GM21529 (cell line): ENCODE results near the gene AK8.

Source experiments
- ATAC-seq: cut with Tn5 transposase; IDR thresholded peaks from one replicate; pipeline ENCODE4 v1.9.1; 2021; ENCODE audit not compliant: unreplicated experiment

AK8 gene

GRCh38 chr9:132800038-132800648 is 77.9 kb downstream of the AK8 start:
- no peak for ATAC-seq

DNA sequence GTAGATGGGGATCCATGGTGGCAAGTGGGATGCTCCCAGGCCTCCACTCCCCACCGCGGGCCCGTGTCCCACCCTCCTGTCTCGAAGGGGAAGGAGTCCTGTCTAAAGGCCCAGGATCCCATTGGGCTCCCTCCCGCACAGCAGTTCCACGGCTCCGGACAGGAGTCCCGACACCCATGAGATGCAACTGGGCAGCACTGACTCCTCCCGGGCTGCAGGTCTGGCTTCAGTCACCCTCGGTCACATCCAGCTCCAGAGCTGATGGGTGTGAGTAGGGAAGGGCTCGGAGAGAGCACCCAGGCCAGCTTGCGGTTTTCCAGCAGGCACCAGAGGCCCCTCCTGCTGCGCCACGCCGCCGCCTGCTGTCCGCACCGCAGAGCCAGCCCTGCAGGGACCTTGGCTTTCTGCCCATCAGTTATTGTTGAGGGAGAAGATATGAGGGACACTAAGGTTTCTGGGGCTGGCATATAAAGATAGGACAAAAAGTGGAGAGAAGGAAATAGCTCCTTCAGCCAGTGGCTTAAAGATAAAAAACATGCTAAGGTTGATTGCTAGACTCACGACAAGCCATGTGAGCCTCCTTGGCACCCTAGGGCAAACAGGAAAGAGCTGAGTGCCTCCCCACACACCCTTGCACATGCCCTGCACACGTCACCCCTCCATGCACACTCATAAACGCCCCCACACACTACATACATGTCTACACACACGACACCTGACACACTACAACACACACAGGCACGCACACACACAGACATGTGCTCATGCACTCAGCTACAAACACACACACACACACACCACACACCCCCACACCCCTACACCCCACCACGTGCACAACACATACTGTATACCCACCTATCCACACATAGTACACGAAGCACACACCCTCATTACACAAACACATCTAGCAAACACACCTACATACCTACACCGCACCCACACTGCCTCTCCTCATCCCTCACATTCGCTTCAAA is 79.0 kb downstream of the AK8 start:
- no peak for ATAC-seq

GRCh38 chr9:132797861-132798659 is 80.0 kb downstream of the AK8 start:
- no peak for ATAC-seq

DNA sequence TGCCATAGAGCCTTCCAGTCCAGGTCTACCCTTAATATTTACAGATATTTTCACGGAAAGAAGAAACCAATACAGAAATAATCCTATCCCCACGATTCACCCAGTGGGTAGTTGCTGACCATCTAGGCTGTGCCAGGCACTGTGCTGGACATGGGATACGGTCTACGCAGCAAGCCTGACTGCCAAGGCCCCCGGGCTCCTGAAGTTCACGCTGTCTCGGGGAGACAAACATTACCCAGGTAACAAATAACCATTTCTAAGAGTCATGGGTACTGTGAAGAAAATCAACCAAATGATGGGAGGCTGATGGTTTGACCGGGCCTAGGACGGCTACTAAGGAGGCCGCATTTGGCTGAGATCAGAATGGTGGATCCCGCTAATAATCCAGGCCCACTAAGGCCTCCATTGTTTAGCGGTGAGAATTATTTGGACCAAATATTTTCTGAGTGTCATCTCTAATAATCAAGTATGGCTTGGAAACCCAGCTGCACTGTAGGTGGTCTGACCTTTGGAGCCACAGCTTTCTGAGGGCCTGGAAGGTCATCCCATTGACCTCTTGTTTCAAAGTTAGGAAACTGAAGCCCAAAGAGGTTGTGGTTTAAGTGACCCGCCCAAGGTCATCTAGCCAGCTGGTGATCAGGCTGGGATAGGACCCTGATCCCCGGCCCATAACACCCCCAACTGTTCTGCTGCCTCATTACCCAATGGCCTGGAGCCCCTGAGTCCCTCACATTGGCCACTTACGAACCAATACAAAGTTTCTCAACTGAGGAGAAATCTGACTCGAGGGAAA is 82.4 kb downstream of the AK8 start:
- ATAC-seq = no peak

GRCh38 chr9:132794730-132795380 is 83.2 kb downstream of the AK8 start:
- ATAC-seq = no peak

DNA sequence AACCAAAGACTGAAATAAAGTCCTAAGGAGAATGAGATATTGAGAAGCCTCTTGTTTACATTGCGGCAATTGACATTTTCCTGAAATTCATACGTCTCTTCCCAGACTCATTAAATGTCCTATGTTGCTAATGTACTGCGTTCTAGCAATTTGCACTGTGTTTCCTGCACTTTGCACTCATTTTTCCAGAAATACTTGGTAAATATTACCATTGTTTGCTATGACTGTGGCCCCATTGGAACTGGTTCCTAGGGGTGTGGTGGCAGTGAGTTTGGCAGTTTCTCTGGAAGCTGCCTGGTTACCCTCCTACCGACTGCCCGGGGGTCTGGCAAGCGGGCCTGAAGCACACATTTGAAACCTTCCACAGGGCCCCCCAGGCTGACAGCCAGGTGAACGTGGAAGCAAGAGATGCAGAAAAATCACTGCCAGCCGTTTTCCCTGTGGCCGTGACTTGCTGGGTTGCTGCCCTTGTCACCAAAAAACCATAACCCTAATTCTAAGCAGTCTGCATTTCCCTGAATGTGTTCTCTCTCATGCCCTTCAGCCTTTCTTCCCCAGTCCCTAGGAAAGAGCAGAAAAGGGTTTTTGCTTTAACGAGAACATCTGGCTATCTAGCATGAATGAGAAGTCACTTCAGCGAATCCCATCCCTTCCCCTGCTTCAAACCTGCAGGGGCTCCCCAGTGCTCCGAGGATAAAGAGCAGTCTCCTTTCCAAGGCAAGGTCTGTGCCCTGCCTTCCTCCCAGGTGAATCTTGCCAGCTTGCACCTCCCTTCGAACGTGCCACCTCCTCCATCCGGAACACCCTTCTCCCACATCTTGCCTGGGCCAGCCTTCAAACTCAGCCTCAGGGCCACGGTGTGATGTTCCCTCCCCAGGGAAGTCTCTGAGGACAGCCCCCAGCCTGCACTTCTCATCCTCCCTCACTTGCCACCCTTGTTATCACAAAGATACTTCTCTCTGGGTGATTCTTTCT is 84.2 kb downstream of the AK8 start:
- no peak for ATAC-seq

DNA sequence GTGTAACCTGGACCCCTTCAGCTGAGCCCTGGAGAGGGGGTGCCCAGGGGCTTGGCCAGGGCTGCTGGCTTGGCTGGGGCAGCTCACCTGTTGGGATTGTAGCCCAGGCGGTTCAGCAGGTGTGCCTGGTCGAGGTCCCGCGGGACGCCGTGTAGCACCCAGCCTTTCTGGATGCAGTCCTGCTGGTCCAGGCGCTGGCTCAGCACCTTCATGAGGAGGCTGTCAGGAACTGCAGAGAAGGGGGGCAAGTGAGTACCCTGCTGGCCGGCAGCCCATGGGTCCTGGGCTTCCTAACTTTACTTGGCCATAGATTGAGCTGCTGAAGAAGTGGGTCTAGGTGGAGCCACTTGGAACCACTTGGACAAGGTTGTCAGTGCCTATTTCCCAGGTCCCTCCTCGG is 85.5 kb downstream of the AK8 start:
- ATAC-seq = no peak

- no peak for ATAC-seq
Measured at GRCh38 chr9:132791699-132792240, 86.3 kb downstream of the AK8 start.

- ATAC-seq = no peak
Measured at GRCh38 chr9:132789719-132790118, 88.4 kb downstream of the AK8 start.

GRCh38 chr9:132788378-132788777 is 89.7 kb downstream of the AK8 start:
- ATAC-seq = no peak

DNA sequence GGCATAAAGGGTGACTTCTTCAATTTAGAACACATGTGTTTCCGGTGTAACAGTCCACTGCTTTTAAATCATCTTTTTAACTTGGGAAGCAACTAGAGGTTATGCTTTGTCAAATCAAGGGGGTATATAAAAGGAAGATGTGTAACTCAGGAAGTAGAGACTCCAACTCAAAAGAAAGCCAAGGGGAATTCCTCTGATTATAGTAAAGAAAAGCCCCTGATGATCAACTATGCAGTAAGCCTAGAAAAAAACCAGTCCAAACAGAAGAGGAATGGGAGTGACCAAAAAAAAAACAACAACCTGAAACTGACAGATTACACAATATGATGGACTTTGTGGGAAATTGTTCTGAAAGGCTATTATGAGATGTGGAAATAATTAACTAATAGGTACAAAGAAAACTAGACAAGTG is 90.3 kb downstream of the AK8 start:
- no peak for ATAC-seq

DNA sequence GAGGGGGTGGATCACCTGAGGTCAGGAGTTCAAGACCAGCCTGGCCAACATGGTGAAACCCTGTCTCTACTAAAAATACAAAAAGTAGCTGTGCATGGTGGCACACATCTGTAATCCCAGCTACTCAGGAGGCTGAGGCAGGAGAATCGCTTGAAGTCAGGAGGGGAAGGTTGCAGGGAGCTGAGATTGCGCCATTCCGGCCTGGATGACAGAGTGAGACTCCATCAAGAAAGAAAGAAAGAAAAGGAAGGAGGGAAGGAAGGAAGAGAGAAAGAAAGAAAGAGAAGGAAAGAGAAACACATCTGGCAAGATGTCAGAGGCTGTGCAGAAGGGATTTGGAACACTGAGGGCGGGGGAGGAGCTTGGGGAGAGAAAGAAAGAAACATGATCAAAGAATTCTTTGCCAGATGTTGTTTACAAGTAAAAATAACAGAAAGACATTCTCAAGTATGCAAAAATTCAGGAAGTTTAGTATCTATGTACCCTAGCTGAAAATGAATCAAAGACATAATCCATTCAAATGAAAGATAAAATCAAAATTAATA is 93.7 kb downstream of the AK8 start:
- no peak for ATAC-seq

- no peak for ATAC-seq
Measured at GRCh38 chr9:132783006-132783405, 95.1 kb downstream of the AK8 start.

DNA sequence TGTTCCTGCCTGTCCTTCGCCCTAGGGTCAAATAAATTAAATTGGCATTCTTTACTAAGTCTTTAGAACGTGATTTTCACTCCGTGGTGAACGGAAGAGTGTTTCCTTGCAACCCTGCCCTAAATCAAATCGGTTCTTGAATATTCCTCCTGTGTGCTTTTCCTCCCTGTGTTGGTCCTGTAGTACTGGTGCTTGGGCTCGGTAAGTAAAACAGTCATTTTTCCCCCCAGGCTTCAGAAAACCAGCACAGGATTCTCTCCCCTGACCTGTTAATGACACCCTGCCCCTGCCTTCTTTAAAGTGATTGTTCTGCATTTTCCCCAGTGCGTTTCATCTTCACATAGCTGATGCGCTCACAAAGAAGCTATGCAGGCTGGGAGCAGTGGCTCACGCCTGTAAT is 96.0 kb downstream of the AK8 start:
- ATAC-seq = no peak

GRCh38 chr9:132780230-132781007 is 97.7 kb downstream of the AK8 start:
- no peak for ATAC-seq

GRCh38 chr9:132776891-132777290 is 101.2 kb downstream of the AK8 start:
- ATAC-seq = no peak

- ATAC-seq = no peak
Measured at GRCh38 chr9:132776268-132776667, 101.8 kb downstream of the AK8 start.

DNA sequence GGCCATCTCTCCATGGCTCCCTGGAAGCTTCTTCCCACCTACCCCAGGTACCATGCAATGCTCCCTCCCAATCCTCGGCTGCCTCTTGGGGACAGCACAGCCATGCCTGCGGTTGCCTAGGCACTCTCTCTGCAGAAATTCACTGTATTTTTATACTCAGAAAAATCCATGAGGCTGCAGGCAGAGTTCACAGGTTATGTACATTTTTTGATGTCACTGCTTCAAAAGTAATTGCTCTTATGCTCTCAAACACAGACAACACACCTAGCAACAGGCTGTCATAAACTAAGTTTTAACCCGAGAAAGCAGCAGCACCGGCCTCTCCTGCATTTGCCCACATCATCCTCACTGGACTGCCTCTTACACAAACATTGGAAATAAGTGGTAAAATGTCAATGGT is 102.4 kb downstream of the AK8 start:
- no peak for ATAC-seq
